Spleen (tissue), 11 donors: ENCODE measurements around the gene ZBTB32. TPM values are rescaled to one million over a fixed set of nuclear protein-coding genes. Genes with fewer than 3 reads are reported as not detected.

Experiments
- DNase-seq: peaks from one replicate; pipeline ENCODE4 v3.0.0-alpha.2; 2020
- H3K27ac ChIP-seq, 8 donors: fragments of 200-600 bp; sonication (generic) in 7 of 8; 1 replicate in 4 of 8; 2 replicates in 4 of 8; pipeline versions ENCODE4 v1.5.0 to v1.8.0; 2016 to 2021; ENCODE audit warnings: inconsistent platforms in 4 of 8, mild to moderate bottlenecking in 4 of 8, moderate library complexity in 1 of 8
- H3K27me3 ChIP-seq, 7 donors: fragments of 200-600 bp; sonication (generic) in 6 of 7; replicated peaks in 1 of 7; 1 replicate in 4 of 7; 2 replicates in 3 of 7; pipeline versions ENCODE4 v1.5.0 to v1.8.0; 2016 to 2021; ENCODE audit warnings: inconsistent platforms in 3 of 7, mild to moderate bottlenecking in 1 of 7
- H3K36me3 ChIP-seq, 6 donors: fragments of 200-600 bp; sonication (generic) in 5 of 6; 1 replicate in 4 of 6; 2 replicates in 2 of 6; pipeline versions ENCODE4 v1.5.0 to v1.8.0; 2016 to 2021; ENCODE audit warnings: inconsistent platforms in 2 of 6
- H3K4me1 ChIP-seq, 6 donors: fragments of 200-600 bp; sonication (generic) in 5 of 6; 1 replicate in 3 of 6; 2 replicates in 3 of 6; pipeline versions ENCODE4 v1.5.0 to v1.8.0; 2016 to 2021; ENCODE audit warnings: inconsistent platforms in 3 of 6
- H3K4me3 ChIP-seq, 8 donors: fragments of 200-600 bp; sonication (generic) in 7 of 8; 1 replicate in 4 of 8; 2 replicates in 4 of 8; pipeline versions ENCODE4 v1.5.0 to v1.8.0; 2016 to 2021; ENCODE audit warnings: inconsistent platforms in 4 of 8, mild to moderate bottlenecking in 4 of 8, moderate library complexity in 2 of 8
- H3K9me3 ChIP-seq, 8 donors: fragments of 200-600 bp; sonication (generic) in 7 of 8; 1 replicate in 4 of 8; 2 replicates in 4 of 8; pipeline versions ENCODE4 v1.5.0 to v1.8.0; 2016 to 2021; ENCODE audit warnings: inconsistent platforms in 4 of 8
- POLR2A ChIP-seq, 3 donors: fragments of 450-650 bp; IDR thresholded peaks; one replicate each; pipeline ENCODE4 v1.5.1; 2017; ENCODE audit warnings: antibody characterized with exemption in 3 of 3, mild to moderate bottlenecking in 1 of 3
- POLR2AphosphoS5 ChIP-seq, 3 donors: sonication (generic); formaldehyde crosslinking; IDR thresholded peaks; one replicate each; pipeline ENCODE4 v1.5.1; 2017; ENCODE audit warnings: antibody characterized with exemption in 3 of 3
- WGBS, 5 donors: extraction: QIAGEN DNeasy Blood & Tissue Kit in 3 of 5; methylation state at CpG; one replicate each; pipeline versions ENCODE4 v1.1.5 to v1.1.7; 2013 to 2018; 5-methylcytosine and 5-hydroxymethylcytosine counted together
- intact Hi-C: fragments of 100-400 bp; cut with DNase I; formaldehyde crosslinking; loops from one replicate; pipeline ENCODE4 v1.15.0; 2023; ENCODE audit warnings: low total_unique reads
- polyA plus RNA-seq, 3 donors: library from polyadenylated mRNA; stranded (reverse); fragments of 200-250 nt; gene quantifications; one replicate each; pipeline ENCODE4 v1.2.1, GENCODE V29; 2013
- total RNA-seq, 7 donors: library from RNA; depleted of rRNA in 3 of 7; stranded (reverse); fragments of >200 nt in 3 of 7; fragmentation: NEBNext Ultra II Directional in 4 of 7; extraction: Animal tissue kit (Norgen Biotek cat#: 25700) in 4 of 7; gene quantifications; one replicate each; pipeline versions ENCODE4 v1.1.0 to v1.2.1, GENCODE V29; 2016 to 2021
- TF ChIP-seq, protein P1 (sequence below), 11 experiments: fragments of 200-600 bp in 7 of 11; fragments of 450-650 bp in 4 of 11; sonication (generic) in 4 of 11; IDR thresholded peaks in 8 of 11; conservative IDR thresholded peaks in 3 of 11; 1 replicate in 7 of 11; 2 replicates in 4 of 11; pipeline versions ENCODE4 v1.4.0 to v1.8.0; 2016 to 2021; ENCODE audit warnings: antibody characterized with exemption in 11 of 11, inconsistent platforms in 4 of 11, mild to moderate bottlenecking in 1 of 11
- donor health status: healthy with polysubstance abuse.
- donor health status: DM: no; HTN: no; CAD: no; lungs with moderate emphysema.
- donor health status: DM: no; HTN: no; CAD: no.
- donor health status: Bipolar disorder and iron deficiency.
- donor health status: healthy.
- donor health status: DM: no; HTN: no; CAD: no.
- donor health status: DM: yes; HTN: yes; CAD: no.

ZBTB32 gene
- total and polyA plus RNA-seq, 10 donors, result 2.5 to 8.2 (median 4.2) TPM

DNA sequence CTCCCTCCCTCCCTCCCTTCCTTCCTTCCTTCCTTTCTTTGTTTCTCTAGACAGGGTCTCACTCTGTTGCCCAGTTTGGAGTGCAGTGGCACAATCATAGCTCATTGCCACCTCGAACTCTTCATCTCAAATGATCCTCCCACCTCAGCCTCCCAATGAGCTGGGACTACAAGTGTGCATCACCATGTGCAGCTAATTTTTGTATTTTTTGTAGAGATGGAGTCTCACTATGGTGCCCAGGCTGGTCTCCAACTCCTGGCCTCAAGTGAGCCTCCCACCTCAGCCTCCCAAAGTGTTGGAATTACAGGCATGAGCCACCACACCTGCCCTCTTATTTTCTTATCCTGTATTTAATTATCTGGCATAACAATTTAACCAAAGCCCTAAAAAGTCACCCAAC lies 33.7 kb upstream of the ZBTB32 start:
- Histone ChIP-seq H3K4me3 (no peak overlapping the region), H3K27ac (no peak overlapping the region), H3K27me3 (peaks cover 0 to 56% (median 19%) of the 10 kb centered on the region in 7 donors), H3K4me1 (peaks cover 0 to 13% (median 9%) of the 10 kb centered on the region in 6 donors), H3K36me3 (peaks cover 0 to 5% (median 0%) of the 10 kb centered on the region in 6 donors), H3K9me3 (no peaks in the 10 kb centered on the region)
- WGBS, 5 donors, result 72 to 95% (median 77%) methylated on average over 1 of the region's 1 CpG
- intact Hi-C loops, result no loop called here
- no peak for DNase-seq
- TF ChIP-seq POLR2AphosphoS5 (IDR thresholded peaks at IDR 0.05), result no peak
- TF ChIP-seq, protein P1, sequence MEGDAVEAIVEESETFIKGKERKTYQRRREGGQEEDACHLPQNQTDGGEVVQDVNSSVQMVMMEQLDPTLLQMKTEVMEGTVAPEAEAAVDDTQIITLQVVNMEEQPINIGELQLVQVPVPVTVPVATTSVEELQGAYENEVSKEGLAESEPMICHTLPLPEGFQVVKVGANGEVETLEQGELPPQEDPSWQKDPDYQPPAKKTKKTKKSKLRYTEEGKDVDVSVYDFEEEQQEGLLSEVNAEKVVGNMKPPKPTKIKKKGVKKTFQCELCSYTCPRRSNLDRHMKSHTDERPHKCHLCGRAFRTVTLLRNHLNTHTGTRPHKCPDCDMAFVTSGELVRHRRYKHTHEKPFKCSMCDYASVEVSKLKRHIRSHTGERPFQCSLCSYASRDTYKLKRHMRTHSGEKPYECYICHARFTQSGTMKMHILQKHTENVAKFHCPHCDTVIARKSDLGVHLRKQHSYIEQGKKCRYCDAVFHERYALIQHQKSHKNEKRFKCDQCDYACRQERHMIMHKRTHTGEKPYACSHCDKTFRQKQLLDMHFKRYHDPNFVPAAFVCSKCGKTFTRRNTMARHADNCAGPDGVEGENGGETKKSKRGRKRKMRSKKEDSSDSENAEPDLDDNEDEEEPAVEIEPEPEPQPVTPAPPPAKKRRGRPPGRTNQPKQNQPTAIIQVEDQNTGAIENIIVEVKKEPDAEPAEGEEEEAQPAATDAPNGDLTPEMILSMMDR (IDR thresholded peaks at IDR 0.05 in 8 of 11, conservative IDR thresholded peaks at IDR 0.05 in 3 of 11), result no peak
- TF ChIP-seq POLR2A (IDR thresholded peaks at IDR 0.05), result no peak

DNA sequence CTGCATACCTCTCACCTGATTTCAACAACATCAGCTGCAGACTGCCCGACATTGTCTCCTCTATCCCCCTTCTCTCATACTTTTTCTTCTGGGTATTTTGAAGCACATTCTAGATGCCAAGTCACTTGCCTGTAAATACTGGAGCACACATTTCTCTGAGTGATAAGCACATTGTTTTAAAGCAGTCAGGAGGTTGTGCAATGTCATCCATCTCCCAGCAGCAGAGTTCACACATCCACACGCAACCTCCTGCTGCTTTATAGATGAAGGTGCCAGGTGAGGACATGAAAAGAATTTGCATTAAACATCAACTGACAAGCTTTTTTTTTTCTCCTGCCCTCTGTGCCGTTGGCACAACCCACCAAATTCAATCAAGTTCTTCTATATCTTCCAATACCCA lies 32.5 kb upstream of the ZBTB32 start:
- no peaks in the 10 kb centered on the region for H3K36me3 ChIP-seq
- H3K27ac ChIP-seq, result no peak overlapping the region
- peaks cover 0 to 13% (median 9%) of the 10 kb centered on the region in 6 donors for H3K4me1 ChIP-seq
- WGBS, 5 donors, result 33 to 56% (median 49%) methylated on average over 3 of the region's 3 CpGs
- no peaks in the 10 kb centered on the region for H3K9me3 ChIP-seq
- no peak overlapping the region for H3K4me3 ChIP-seq
- no peak for DNase-seq
- TF ChIP-seq POLR2AphosphoS5 (IDR thresholded peaks at IDR 0.05), result no peak
- TF ChIP-seq POLR2A (IDR thresholded peaks at IDR 0.05), result no peak
- TF ChIP-seq, protein P1 (IDR thresholded peaks at IDR 0.05 in 8 of 11, conservative IDR thresholded peaks at IDR 0.05 in 3 of 11), result no peak
- intact Hi-C loops, result no loop called here
- H3K27me3 ChIP-seq, result peaks cover 0 to 61% (median 21%) of the 10 kb centered on the region in 7 donors

GRCh38 chr19:35673121-35673804 lies 31.1 kb upstream of the ZBTB32 start:
- H3K36me3 ChIP-seq, result no peaks in the 10 kb centered on the region
- H3K4me1 ChIP-seq, result peaks cover 0 to 13% (median 9%) of the 10 kb centered on the region in 6 donors
- H3K27ac ChIP-seq, result peak overlapping the region in 1 of 8 donors; percentile 36
- TF ChIP-seq POLR2AphosphoS5 (IDR thresholded peaks at IDR 0.05) (no peak), POLR2A (IDR thresholded peaks at IDR 0.05) (no peak)
- TF ChIP-seq, protein P1 (IDR thresholded peaks at IDR 0.05 in 8 of 11, conservative IDR thresholded peaks at IDR 0.05 in 3 of 11), result no peak
- DNase-seq, result peak; percentile 77
- no peaks in the 10 kb centered on the region for H3K9me3 ChIP-seq
- peak overlapping the region in 6 of 8 donors; percentile 17 to 69 (median 36) for H3K4me3 ChIP-seq
- WGBS, 5 donors, result 4 to 10% (median 6%) methylated on average over 26 to 39 of the region's 39 CpGs
- intact Hi-C loops, result no loop called here
- H3K27me3 ChIP-seq, result peaks cover 0 to 67% (median 21%) of the 10 kb centered on the region in 7 donors

DNA sequence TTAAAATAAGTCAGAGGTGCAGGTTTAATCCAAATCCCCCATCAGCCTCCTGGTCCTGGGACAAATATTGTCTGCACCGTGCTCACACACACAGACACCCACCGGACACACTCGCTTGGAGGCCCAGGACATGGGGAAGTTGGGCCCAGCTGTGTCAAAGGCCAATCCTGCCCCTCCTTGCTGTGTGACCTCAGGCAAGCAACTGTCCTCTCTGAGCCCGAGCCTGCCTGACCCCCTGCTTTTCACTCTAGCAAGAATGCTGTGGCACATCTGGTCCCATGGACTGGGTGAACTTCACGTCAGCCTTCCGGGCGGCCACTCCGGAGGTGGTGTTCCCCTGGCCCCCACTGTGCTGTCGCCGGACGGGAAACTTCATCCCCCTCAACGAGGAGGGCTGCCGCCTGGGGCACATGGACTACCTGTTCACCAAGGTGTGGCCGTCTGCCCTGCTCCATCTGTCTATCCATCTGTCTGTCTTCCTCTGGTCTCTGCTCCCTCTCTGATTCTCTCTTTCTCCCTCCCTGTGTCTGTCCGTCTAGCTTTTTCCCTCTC lies 28.7 kb upstream of the ZBTB32 start:
- no peak for DNase-seq
- peaks cover 0 to 61% (median 21%) of the 10 kb centered on the region in 7 donors for H3K27me3 ChIP-seq
- no peak for TF ChIP-seq POLR2AphosphoS5 (IDR thresholded peaks at IDR 0.05)
- TF ChIP-seq POLR2A (IDR thresholded peaks at IDR 0.05), result no peak
- TF ChIP-seq, protein P1 (IDR thresholded peaks at IDR 0.05 in 8 of 11, conservative IDR thresholded peaks at IDR 0.05 in 3 of 11), result no peak
- H3K36me3 ChIP-seq, result no peaks in the 10 kb centered on the region
- H3K4me1 ChIP-seq, result peaks cover 0 to 13% (median 9%) of the 10 kb centered on the region in 6 donors
- no peak overlapping the region for H3K27ac ChIP-seq
- intact Hi-C loops, result no loop called here
- WGBS, 5 donors, result 79 to 86% (median 81%) methylated on average over 10 to 15 of the region's 15 CpGs
- no peak overlapping the region for H3K4me3 ChIP-seq
- no peaks in the 10 kb centered on the region for H3K9me3 ChIP-seq
